IMR-90 (cell line): ENCODE measurements around the gene OSTC. TPM values are rescaled to one million over a fixed set of nuclear protein-coding genes. Genes with fewer than 3 reads are reported as not detected.

Source experiments
- ATAC-seq: fragments of 200-7000 bp; cut with Tn5 transposase; 2 replicates; pipeline ENCODE4 v1.9.1; 2020; ENCODE audit warnings: low read depth, mild to moderate bottlenecking, moderate library complexity
- BruUV-seq: library from RNA; stranded (reverse); fragments of 400-500 nt; replicated peaks from 2 replicates; lab custom pipeline; 2021; lab: Mats Ljungman, UMichigan
- CTCF ChIA-PET: fragments of 300-600 bp; formaldehyde crosslinking; extraction: SDS; loops from one replicate; lab custom pipeline; 2021; ENCODE audit warnings: antibody characterized with exemption; lab: Yijun Ruan, JAX
- POLR2A ChIA-PET: fragments of 300-600 bp; sonication (Branson Sonifier 250); formaldehyde crosslinking; loops from one replicate; lab custom pipeline; 2022; ENCODE audit warnings: antibody characterized with exemption; ENCODE audit not compliant: unreplicated experiment; lab: Charles Lee
- DNase-seq: peaks from one replicate; pipeline ENCODE4 v3.0.0; 2013
- H2AFZ ChIP-seq: replicated peaks from 2 replicates; pipeline ENCODE3; 2013; ENCODE audit warnings: low read length, mild to moderate bottlenecking; ENCODE audit not compliant: poor library complexity
- H2AK5ac ChIP-seq: 2 replicates; pipeline ENCODE4 v1.6.1; 2013; ENCODE audit warnings: low read depth, low read length, inconsistent platforms
- H2AK9ac ChIP-seq: replicated peaks from 2 replicates; pipeline ENCODE3; 2013; ENCODE audit warnings: mild to moderate bottlenecking, low read depth, low read length, moderate library complexity; ENCODE audit not compliant: poor library complexity
- H2BK120ac ChIP-seq: 2 replicates; pipeline ENCODE4 v1.6.1; 2013; ENCODE audit warnings: low read depth, low read length, inconsistent platforms
- H2BK15ac ChIP-seq: 3 replicates; pipeline ENCODE4 v1.6.1; 2013; ENCODE audit warnings: low read depth, low read length, inconsistent platforms
- H2BK20ac ChIP-seq: 2 replicates; pipeline ENCODE4 v1.6.1; 2013; ENCODE audit warnings: low read depth, mild to moderate bottlenecking, inconsistent platforms, low read length, moderate library complexity
- H2BK5ac ChIP-seq: 2 replicates; pipeline ENCODE4 v1.6.1; 2013; ENCODE audit warnings: mild to moderate bottlenecking, low read depth, low read length, inconsistent platforms; ENCODE audit not compliant: poor library complexity, severe bottlenecking
- H3K14ac ChIP-seq: replicated peaks from 2 replicates; pipeline ENCODE4 v1.6.1; 2013; ENCODE audit warnings: low read depth, low read length, inconsistent platforms
- H3K18ac ChIP-seq: 2 replicates; pipeline ENCODE4 v1.6.1; 2013; ENCODE audit warnings: low read depth, low read length, control low read depth
- H3K23ac ChIP-seq: 2 replicates; pipeline ENCODE4 v1.6.1; 2013; ENCODE audit warnings: low read depth, low read length, inconsistent platforms
- H3K27ac ChIP-seq: 2 replicates; pipeline ENCODE4 v1.5.1; 2013; ENCODE audit warnings: mild to moderate bottlenecking, control low read depth, low read length; ENCODE audit not compliant: insufficient read depth
- H3K27me3 ChIP-seq: 2 replicates; pipeline ENCODE4 v1.6.1; 2013; ENCODE audit warnings: low read length; ENCODE audit not compliant: control insufficient read depth, insufficient read depth
- H3K36me3 ChIP-seq: 2 replicates; pipeline ENCODE4 v1.6.1; 2013; ENCODE audit warnings: low read length, mixed read lengths; ENCODE audit not compliant: control insufficient read depth, insufficient read depth
- H3K4ac ChIP-seq: 2 replicates; pipeline ENCODE4 v1.6.1; 2013; ENCODE audit warnings: low read depth, low read length, inconsistent platforms
- H3K4me1 ChIP-seq: 2 replicates; pipeline ENCODE4 v1.6.1; 2013; ENCODE audit warnings: low read length, mixed read lengths; ENCODE audit not compliant: control insufficient read depth, insufficient read depth
- H3K4me2 ChIP-seq: 2 replicates; pipeline ENCODE4 v1.6.1; 2013; ENCODE audit warnings: low read depth, mild to moderate bottlenecking, control low read depth, low read length, moderate library complexity
- H3K4me3 ChIP-seq: 2 replicates; pipeline ENCODE4 v1.5.1; 2013; ENCODE audit warnings: low read depth, mild to moderate bottlenecking, control low read depth, low read length, moderate library complexity; ENCODE audit not compliant: insufficient read depth
- H3K56ac ChIP-seq: 2 replicates; pipeline ENCODE4 v1.6.1; 2013; ENCODE audit warnings: low read length, inconsistent platforms; ENCODE audit not compliant: insufficient read depth; ENCODE audit errors: extremely low read depth
- H3K79me1 ChIP-seq, 2 experiments: 2 replicates each; pipeline ENCODE4 v1.6.1; 2013; ENCODE audit warnings: low read length in 2 of 2, inconsistent platforms in 1 of 2, low read depth in 1 of 2
- H3K9ac ChIP-seq: 2 replicates; pipeline ENCODE4 v1.6.1; 2013; ENCODE audit warnings: low read depth, low read length, control low read depth
- H3K9me1 ChIP-seq: 2 replicates; pipeline ENCODE4 v1.6.1; 2013; ENCODE audit warnings: low read length, inconsistent platforms; ENCODE audit not compliant: insufficient read depth
- H3K9me3 ChIP-seq: 2 replicates; pipeline ENCODE4 v1.6.1; 2013; ENCODE audit warnings: low read length; ENCODE audit not compliant: control insufficient read depth, insufficient read depth
- H4K20me1 ChIP-seq: 2 replicates; pipeline ENCODE4 v1.6.1; 2013; ENCODE audit warnings: low read length, inconsistent platforms; ENCODE audit not compliant: insufficient read depth
- H4K5ac ChIP-seq: 2 replicates; pipeline ENCODE4 v1.6.1; 2013; ENCODE audit warnings: mild to moderate bottlenecking, low read depth, low read length, control low read depth
- H4K8ac ChIP-seq, 2 experiments: 2 replicates each; pipeline ENCODE4 v1.6.1; 2013; ENCODE audit warnings: low read depth in 2 of 2, low read length in 2 of 2, control low read depth in 1 of 2, inconsistent platforms in 1 of 2
- H4K91ac ChIP-seq: 2 replicates; pipeline ENCODE4 v1.6.1; 2013; ENCODE audit warnings: low read depth, low read length, inconsistent platforms; ENCODE audit not compliant: insufficient read depth
- BHLHE40 ChIP-seq: fragments of 150-350 bp; IDR thresholded peaks from 2 replicates; pipeline ENCODE4 v1.6.1; 2016; ENCODE audit warnings: mild to moderate bottlenecking, low read depth, low read length
- CHD1 ChIP-seq: IDR thresholded peaks from 2 replicates; pipeline ENCODE4 v1.6.1; 2012; ENCODE audit warnings: low read depth, low read length, improper control_type of control experiment
- CTCF ChIP-seq: conservative IDR thresholded peaks from 2 replicates; pipeline ENCODE4 v1.5.1; 2012; ENCODE audit warnings: mild to moderate bottlenecking, low read depth, low read length, improper control_type of control experiment
- ELK1 ChIP-seq: fragments of 150-350 bp; IDR thresholded peaks from 2 replicates; pipeline ENCODE4 v1.6.1; 2016; ENCODE audit warnings: low read depth, mild to moderate bottlenecking, low read length, moderate library complexity, borderline replicate concordance
- MAZ ChIP-seq: IDR thresholded peaks from 2 replicates; pipeline ENCODE4 v1.6.1; 2012; ENCODE audit warnings: low read depth, mild to moderate bottlenecking, low read length, improper control_type of control experiment, moderate library complexity, borderline replicate concordance
- NFE2L2 ChIP-seq: fragments of 150-350 bp; IDR thresholded peaks from 2 replicates; pipeline ENCODE4 v1.6.1; 2016; ENCODE audit warnings: low read depth, mild to moderate bottlenecking, low read length
- RAD21 ChIP-seq: IDR thresholded peaks from 2 replicates; pipeline ENCODE4 v1.6.1; 2012; ENCODE audit warnings: low read length, improper control_type of control experiment
- RCOR1 ChIP-seq: IDR thresholded peaks from 2 replicates; pipeline ENCODE4 v1.6.1; 2012; ENCODE audit warnings: mild to moderate bottlenecking, low read length, improper control_type of control experiment; ENCODE audit not compliant: insufficient replicate concordance
- USF2 ChIP-seq: fragments of 150-350 bp; IDR thresholded peaks from 2 replicates; pipeline ENCODE4 v1.6.1; 2017; ENCODE audit warnings: mild to moderate bottlenecking, antibody characterized with exemption, low read length, low read depth
- WGBS, 2 experiments: methylation state at CpG; one replicate each; pipeline versions ENCODE4 v1.1.5 to v1.1.7; 2013; ENCODE audit warnings: missing lambda C conversion rate in 2 of 2; ENCODE audit not compliant: insufficient read length in 1 of 2; ENCODE audit errors: extremely low coverage in 2 of 2; 5-methylcytosine and 5-hydroxymethylcytosine counted together
- dilution Hi-C: fragments of 300-500 bp; cut with HindIII; formaldehyde crosslinking; loops from one replicate; pipeline ENCODE4 v1.14.3; 2018; ENCODE audit warnings: low sequenced_read_pairs; ENCODE audit not compliant: unreplicated experiment
- in situ Hi-C: fragments of 300-500 bp; cut with MboI; formaldehyde crosslinking; loops from 3 replicates; pipeline ENCODE4 v1.14.3; 2019; ENCODE audit warnings: low sequenced_read_pairs, inconsistent platforms, mixed read lengths
- intact Hi-C: fragments of 100-400 bp; cut with micrococcal nuclease; formaldehyde crosslinking; loops from 2 replicates; pipeline ENCODE4 v1.10.0; 2022
- polyA plus RNA-seq, 3 experiments: library from polyadenylated mRNA; depleted of rRNA; stranded (reverse); fragments of >200 nt; gene quantifications; 2 replicates each; pipeline ENCODE4 v1.2.3, GENCODE V29; 2012; ENCODE audit warnings: low replicate concordance in 1 of 3
- total RNA-seq: library from RNA; depleted of rRNA; stranded (reverse); fragments of >200 nt; gene quantifications from 2 replicates; pipeline ENCODE4 v1.2.3, GENCODE V29; 2012

OSTC gene
- total and polyA plus RNA-seq, 2 of the 4 experiments (the other 2 are of a cell fraction): 173 to 13,576 TPM

- no peak overlapping the region for H2BK20ac ChIP-seq
- H2BK120ac ChIP-seq: no peak overlapping the region
- H3K27ac ChIP-seq: no peak overlapping the region
- no peak for TF ChIP-seq RCOR1
- no peak for TF ChIP-seq MAZ
- no peak for TF ChIP-seq RAD21
- no peak for TF ChIP-seq USF2
- TF ChIP-seq CHD1: no peak
- TF ChIP-seq CTCF: no peak
- no peak for TF ChIP-seq BHLHE40
- TF ChIP-seq ELK1: no peak
- no peak for TF ChIP-seq NFE2L2
- H2BK5ac ChIP-seq: no peak overlapping the region
- no peak overlapping the region for H2BK15ac ChIP-seq
- in situ Hi-C loops: no loop called here
- WGBS, 2 experiments: no CpG with 5 or more reads among the region's 4 CpGs
- H3K79me1 ChIP-seq: no peaks in the 10 kb centered on the region
- BruUV-seq: no TSS peak
- DNase-seq: no peak
- H3K23ac ChIP-seq: no peak overlapping the region
- H3K14ac ChIP-seq: no peak overlapping the region
- no peak overlapping the region for H4K8ac ChIP-seq
- ChIA-PET POLR2A (interaction anchor here (0.6 kb wide), 1 partner anchor 888 kb away, joined by 4 read pairs; no protein-coding TSS in a partner anchor), CTCF (interaction anchor here (0.6 to 1.0 kb wide), 2 partner anchors 10 to 36 kb away, joined by 3 to 4 read pairs; no protein-coding TSS in a partner anchor)
- H4K20me1 ChIP-seq: no peaks in the 10 kb centered on the region
- H2AFZ ChIP-seq: no peak overlapping the region
- ATAC-seq: no peak
- no peaks in the 10 kb centered on the region; the same call in 1 of the 2 replicates for H3K27me3 ChIP-seq
- no peak overlapping the region for H2AK9ac ChIP-seq
- dilution Hi-C loops: no loop called here
- no peaks in the 10 kb centered on the region for H3K9me1 ChIP-seq
- no peak overlapping the region for H3K18ac ChIP-seq
- no peak overlapping the region for H2AK5ac ChIP-seq
- H3K4me3 ChIP-seq: no peak overlapping the region
- H3K4me1 ChIP-seq: no peaks in the 10 kb centered on the region
- H3K9me3 ChIP-seq: no peaks in the 10 kb centered on the region
- no peak overlapping the region for H4K5ac ChIP-seq
- H3K4ac ChIP-seq: no peak overlapping the region
- H3K36me3 ChIP-seq: no peaks in the 10 kb centered on the region
- no peak overlapping the region for H3K4me2 ChIP-seq
- no peak overlapping the region for H3K56ac ChIP-seq
- H4K91ac ChIP-seq: no peak overlapping the region
- no peak overlapping the region for H3K9ac ChIP-seq
- intact Hi-C loops: no loop called here
Measured at GRCh38 chr4:108607079-108607815, 43.2 kb upstream of the OSTC start.
